HG03469 (cell line): ENCODE results near the gene FBXO33.

ENCODE experiments used
- ATAC-seq: cut with Tn5 transposase; IDR thresholded peaks from one replicate; pipeline ENCODE4 v1.9.1; 2021; ENCODE audit warnings: mild to moderate bottlenecking, moderate library complexity, moderate number of reproducible peaks; ENCODE audit not compliant: unreplicated experiment

FBXO33 gene

DNA sequence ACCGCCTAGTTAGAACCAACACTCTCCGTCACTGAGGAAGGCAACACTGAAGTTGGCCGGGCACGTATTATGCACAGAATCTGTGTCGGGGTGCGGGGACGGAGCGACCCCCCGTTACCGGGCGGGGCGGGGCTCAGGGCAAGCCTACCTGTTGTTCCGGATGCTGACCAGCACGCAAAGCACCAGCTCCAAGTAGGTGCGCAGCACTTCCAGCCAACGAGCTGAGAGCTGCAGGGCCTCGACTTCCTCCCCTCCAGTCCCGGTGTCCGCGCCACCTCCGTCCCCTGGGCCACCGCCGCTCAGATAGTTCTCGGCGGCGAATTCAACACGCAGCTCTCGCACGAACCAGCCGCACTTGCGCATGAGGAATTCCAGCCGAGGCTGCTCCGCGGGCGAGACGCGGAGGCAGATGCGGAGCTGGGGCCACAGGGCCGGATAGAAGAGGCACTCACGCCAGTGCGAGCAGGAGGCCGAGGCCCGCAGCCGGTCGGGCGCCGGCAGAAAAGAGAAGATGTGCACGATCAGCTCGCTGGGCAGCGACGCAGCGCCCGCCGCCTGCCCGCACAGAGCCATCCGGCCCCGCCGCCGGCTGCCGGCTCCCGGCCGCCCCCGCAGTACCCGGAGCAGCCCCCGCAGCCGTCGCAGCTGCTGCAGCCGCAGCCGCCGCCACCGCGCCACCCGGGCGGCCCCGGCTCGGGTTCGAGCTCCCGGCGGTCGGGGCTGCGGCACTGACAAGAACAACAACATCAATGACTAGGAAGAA is 636 bp downstream of the FBXO33 start:
- peak; percentile 5 for ATAC-seq

DNA sequence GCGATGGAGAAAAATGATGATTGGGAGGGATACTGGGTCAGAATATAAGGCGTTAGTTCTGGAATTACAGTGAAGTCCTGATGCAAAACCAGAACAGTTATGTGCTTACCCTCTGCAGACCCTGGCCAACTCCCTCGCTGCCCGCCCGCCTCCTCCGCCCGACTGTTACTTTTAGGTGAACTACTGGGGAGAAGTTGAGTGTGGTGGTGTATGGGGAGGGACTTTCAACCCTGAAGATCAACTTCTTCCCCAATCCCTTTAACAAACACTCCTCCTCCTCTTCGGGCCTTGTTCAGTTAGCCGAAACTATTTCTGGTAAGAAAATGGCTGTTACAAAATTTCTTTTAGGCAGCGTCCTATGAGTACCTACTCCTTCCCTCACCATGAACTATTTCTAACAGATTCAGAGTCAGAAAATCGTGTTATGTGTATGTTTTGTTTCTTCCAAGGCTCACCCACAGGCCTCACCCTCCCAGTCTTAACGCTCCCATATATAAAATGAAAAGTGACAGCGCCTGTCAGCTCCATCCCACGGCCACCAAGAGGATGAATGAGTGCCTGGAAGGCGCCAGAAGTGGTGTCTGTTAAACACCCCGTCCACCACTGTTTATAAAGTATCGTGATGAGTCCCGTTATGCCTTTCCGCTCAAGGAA is 1.3 kb downstream of the FBXO33 start:
- peak; percentile 1 for ATAC-seq

DNA sequence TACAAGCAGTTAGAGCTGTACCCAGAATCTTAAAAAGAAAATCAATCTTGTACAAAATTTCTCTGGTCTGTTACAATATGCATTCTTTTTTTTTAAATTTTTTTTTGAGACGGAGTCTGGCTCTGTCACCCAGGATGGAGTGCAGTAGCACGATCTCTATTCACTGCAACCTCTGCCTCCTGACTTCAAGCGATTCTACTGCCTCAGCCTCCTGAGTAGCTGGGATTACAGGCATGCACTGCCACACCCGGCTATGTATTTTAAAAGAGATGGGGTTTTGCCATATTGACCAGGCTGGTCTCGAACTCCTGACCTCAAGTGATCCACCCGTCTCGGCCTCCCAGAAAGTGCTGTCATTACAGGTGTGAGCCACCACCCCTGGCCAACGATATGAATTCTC is 4.1 kb downstream of the FBXO33 start:
- ATAC-seq, result no peak

DNA sequence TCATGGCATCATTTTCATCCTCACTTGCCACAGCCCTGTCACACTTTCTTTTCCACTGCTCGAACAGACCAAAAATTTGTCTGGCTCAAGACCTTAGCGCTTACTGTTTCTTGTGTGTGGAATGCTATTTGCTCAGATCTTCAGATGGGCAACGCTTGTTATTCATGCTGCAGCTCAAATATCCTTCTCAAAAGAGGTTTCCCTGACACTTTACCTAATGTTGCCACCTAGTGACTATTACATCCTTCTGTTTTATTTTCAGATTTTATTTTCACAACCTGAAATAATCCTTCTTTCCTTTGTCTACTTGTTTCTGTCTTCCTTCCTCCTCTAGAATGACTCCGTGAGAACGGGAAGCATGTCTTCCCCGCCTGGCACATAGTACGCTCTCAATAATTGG is 5.6 kb downstream of the FBXO33 start:
- no peak for ATAC-seq

DNA sequence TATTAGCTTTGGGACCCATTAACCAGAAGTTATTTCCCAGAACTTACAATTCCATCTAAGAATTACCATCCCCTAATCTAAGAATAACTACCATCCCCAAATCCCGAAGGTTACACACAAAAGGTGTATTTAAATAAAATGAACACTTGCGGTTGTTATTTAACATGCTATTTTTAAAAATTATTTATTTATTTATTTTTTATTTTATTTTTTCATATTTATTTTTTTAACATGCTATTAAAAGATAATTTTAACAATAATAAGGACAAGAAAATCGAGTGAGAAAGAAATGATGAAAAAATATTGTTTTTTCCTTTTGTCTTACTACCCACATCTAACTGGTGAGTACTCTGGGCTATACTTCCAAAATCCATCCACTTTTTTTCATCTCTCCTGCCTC is 6.3 kb downstream of the FBXO33 start:
- no peak for ATAC-seq

DNA sequence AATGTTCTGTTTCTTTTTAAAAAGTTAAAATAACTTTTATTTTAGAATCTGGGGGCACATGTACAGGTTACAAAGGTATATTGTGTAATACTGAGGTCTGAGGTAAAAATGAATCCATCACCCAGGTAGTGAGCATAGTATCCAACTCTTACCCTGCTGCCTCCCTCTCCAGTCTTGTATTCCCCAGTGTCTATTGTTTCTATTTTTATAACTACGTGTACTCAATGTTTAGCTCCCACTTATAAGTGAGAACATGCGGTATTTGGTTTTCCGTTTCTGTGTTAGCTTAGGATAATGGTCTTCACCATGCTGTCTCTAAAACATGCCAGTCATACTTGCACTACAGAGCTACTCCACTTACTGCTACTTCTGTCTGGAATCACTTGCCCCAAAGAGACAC is 8.4 kb downstream of the FBXO33 start:
- ATAC-seq, result no peak

DNA sequence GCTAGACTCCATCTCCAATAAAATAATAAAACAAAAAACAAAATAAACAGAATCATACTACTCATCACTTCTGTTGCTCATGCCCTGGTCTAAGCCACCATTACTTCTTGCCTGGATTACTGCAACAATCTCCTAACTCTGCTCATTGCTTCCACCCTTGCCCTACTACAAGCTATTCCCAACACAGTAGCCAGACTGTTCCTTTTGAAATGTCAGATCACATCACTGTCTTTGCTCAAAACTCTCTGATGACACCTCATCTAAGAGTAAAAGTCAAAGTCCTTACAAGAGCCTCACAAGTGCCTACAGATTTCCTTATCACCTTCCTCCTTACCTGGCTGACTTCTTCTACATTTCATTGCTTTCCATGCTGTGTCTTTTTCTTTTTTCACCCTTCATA is 10.0 kb downstream of the FBXO33 start:
- ATAC-seq, result no peak

DNA sequence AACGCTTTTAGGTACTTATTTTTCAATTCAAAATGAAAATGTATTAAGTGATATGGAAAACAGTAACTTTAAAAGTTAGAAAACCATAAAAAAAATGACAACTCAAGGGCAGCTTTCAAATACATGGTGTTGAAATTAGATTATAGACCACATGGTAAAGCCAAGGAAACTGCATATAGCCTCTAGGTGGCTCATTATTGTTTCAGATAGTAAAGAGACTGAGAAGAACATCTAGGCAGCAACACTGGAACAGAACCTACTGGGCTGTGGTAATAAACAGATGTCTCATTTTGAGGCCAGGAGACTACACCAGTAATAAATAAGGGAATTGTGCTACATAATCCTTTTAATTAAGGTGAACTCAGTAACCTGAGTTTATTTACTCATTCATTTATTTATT is 13.0 kb downstream of the FBXO33 start:
- no peak for ATAC-seq

DNA sequence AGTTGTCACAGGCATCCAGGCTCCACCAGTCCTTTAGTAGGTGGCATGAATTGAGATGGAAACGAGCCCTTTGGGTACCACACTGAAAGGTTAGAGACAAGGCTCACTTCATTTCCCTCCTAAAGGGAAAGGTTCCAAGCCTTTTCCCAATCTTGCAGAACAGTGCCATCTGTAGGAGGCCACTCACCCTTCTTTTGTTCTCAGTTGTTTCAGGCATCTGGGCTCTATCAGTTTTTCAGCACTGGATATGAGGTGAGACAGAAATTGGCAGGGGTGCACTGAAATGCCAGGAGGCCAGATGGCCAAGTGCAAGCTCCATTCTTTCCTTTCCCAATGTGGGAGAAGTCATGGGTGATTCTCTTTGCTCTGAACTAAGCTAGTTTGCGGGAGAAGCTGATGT is 15.2 kb downstream of the FBXO33 start:
- no peak for ATAC-seq

DNA sequence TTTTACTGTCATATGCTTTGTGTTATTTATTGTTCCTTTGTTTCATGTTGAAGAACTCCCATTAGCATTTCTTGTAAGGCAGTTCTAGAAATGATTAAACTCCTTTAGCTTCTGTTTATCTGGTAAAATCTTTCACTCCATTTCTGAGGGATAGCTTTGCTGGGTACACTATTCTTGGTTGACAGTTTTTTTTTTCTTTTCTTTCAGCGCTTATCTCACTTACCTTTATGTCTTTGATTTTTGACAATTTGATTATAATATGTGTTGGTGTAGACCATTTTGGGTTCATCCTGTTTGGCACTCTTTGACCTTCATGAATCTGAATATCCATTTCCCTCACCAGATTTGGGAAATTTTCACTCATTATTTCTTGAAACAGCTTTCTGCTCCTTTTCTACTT is 16.2 kb downstream of the FBXO33 start:
- ATAC-seq, result no peak

DNA sequence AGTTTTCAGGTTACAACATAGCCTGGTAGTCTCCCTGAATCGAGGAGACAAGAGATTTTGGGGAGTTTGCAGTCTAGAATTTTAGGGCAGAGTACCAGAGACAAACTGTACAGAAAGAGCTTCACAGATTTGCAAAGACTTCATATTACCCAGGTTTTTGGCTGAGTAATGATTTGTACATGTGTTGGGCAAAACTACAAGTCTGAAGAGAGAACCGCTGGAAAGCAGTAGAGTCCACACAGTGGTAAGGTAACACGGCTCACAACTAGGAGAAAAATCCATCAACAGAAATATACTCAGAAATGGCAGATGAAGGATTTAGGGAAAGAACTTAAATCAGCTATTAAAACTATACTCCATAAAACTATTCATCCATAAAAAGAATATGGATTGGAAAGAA is 25.7 kb downstream of the FBXO33 start:
- ATAC-seq, result no peak

DNA sequence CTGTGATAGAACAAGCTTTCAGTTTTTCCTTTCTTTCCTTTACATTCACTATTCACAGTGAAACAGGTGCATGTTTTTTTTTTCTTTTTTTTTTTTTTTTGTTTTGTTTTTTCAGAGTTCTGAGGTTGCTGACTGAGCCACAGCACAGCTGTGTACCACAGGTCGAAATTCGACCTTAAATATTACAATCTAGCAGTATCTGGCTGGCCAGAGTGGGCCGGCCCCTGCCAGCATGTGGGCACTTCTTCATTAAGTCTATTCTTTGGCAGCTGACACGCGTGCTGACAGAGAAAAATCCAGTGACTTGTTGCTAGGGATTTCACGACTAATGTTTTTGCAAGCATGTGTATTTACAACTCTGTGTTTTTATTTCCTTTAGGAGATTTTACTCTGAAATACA is 33.9 kb downstream of the FBXO33 start:
- no peak for ATAC-seq

DNA sequence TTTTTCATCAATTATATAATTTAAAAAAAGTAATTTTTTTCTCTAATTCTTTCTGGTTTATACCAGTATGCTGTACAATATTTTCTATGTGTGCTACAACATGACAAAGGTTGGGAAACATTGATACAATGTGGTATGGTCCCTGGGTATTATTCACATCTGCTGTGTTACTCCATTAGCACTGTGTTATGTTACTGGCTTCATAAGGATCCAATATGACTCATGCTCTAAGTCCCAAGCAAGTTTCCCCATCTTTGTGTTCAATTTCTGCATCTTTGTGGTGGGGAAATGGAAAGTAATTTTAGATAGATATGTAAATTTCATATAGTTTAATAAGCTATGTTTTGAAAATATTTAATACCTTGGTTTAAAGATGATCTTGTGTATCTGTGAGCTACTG is 35.8 kb downstream of the FBXO33 start:
- ATAC-seq, result no peak

DNA sequence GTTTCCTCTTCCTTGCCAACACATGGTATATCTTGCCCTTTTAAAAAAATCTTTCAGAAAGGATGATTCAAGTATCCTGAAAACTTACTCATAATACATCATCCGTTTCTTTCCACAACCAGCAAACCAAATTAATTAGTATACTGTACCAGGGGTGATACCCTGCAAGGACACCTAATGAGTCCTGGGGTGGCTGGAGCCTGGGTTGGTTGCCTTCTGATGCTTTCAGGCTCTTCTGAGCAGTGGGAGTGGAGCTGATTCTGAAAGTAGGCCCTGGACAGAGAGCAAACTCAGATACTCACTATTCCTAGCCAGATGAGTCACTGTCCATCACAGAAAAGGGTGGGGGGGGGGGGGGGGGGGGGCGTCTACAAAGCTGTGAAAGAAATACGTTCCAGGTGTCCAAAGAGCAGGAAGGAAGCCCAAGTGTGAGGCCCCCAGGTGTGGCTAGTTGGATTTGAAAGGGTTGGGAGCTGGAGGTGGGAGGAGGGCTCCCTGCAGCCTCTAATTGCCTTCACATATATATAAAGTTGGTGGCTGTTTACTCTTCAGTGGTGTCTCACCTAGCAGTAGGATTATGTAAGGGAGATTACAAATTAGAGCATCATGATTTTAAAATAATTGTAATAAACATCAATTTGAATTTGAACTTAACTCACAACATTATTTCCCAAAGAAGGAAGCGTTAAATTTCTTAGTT is 36.5 kb downstream of the FBXO33 start:
- ATAC-seq, result no peak

DNA sequence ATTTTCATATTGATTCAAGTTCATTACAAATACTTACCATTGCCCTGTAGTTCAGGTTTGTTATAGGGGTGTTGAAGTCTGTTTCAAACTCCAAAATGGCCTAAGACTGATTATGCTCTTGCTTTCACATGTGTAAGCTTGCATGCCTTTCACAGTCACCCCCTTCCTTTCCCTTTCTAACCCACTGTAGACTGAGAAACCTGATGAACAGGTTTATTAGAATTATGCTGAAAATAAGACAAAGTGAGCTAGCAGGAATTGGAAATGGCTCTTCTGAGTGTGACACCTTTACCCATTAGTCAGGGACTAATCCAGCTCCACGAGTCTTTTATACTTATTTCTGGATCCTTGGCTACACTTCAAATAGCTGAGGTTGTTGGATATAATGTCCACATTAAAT is 38.9 kb downstream of the FBXO33 start:
- ATAC-seq, result no peak

DNA sequence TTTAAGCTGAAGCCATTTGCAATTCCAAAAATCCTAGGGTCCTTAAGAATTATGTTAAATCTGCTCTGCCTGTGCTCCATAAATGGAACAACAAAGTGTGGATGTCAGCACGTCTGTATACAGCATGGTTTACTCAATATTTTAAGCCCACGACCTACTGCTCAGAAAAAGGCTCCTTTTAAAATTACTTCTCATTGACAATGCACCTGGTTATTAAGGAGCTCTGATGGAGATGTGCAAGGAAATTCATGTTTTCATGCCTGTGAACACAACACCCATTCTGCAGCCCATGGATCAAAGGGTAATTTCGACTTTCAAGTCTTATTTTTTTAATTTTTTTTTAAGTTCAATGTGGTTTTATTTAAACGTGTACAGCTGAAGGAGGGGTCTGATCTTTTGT is 48.1 kb downstream of the FBXO33 start:
- ATAC-seq, result no peak

DNA sequence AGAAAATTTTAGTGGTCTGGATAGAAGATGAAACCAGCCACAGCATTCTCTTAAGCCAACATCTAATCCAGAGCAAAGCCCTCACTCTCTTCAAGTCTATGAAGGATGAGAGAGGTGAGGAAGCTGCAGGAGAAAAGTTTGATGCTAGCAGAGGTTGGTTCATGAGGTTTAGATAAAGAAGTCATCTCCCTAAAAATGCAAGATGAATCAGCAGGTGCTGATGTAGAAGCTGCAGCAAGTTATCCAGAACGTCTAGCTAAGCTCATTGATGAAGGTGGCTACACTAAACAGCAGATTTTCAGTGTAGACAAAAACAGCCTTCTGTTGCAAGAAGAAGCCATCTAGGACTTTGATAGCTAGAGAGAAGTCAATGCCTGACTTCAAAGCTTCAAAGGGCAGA is 48.5 kb downstream of the FBXO33 start:
- no peak for ATAC-seq

DNA sequence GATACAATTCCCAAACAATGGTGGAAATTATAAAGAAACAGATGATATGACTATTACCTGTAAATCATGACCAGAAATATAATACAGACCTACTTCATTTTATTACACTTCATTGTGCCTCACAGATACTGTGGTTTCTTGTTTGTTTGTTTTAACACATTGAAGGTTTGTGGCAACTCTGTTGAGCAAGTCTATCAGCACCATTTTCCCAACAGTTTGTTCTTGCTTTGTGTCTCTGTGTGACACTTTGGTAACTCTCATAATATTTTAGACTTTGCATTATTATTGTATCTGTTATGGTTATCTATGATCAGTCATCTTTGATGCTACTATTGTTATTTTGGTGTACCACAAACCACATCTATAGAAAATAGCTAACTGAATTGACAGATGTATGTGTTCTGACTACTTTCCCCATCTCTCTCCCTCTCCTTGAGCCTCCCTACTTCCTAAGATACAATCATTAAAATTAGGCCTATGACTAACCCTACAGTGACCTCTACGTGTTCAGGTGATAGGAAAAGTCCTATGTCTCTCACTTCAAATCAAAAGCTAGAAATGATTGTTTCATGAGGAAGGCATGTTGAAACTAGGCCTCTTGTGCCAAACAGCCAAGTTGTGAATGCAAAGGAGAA is 49.1 kb downstream of the FBXO33 start:
- no peak for ATAC-seq

DNA sequence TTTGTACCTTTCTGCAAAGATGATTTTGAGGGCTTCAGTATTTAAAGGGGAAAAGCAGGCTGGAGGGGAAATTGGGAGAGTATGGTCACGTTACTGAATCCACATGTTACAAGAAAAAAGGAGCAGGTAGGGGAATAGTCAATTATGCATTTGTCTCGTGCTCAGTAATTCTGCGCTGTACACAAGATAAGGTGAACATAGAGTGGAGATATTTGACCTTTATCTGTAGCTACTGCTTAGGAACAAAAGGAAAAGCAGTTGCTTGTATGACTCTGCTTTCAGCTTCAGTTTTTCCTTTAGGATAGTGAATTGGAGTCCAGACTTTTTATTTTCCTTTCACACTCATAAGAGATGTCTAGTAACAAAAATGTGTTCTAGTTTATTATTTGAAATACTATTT is 49.8 kb downstream of the FBXO33 start:
- no peak for ATAC-seq

DNA sequence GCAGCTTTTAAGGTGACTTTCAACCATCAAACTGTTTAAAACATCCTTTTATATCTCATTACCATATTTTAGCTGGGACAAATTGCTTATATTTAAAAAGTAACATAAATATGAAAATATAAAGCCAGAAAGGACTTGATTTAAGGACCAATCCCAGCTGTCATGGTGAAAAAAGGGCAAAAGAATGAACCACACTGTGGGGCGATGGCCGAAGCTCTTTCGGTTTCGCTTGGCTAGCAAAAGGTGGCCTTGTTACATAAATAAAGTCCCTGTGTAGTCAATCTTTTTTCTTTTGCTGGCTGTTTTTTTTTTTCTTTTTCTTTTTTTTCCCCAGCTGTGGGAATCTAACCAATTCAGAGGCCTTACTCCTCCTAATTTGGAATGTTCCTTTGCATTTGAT is 50.9 kb downstream of the FBXO33 start:
- ATAC-seq, result no peak

DNA sequence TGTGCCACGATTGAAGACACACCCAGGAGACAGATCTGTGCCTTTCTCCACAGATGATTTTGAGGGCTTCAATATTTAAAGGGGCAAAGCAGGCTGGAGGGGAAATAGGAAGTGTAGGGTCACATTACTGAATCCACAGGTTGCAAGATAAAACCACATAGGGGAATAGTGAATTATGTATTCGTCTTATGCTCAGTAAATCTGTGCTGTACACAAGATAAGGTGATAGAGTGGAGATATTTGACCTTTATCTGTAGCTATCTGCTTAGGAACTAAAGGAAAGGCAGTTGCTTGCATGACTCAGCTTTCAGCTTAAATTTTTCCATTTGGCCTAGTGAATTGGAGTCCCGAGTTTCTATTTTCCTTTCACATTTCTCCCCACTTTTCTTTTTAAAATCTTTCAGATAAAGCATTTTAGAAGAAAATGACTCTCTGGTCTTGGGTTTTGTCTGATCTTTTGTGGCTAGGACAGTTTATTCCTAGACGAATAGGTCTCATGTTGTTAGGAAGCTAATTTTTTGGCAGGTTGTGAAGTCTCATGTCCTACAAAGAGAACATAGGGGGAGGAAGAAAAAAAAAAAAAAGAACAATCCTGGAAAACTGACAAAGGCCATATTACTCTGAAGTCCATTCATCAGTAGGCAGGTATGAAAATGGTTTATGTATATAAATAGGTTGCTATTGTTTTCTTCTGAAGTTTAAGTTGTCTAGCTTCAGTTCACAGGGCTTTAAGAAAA is 55.4 kb downstream of the FBXO33 start:
- ATAC-seq, result no peak
